Measurements from ENCODE around the gene ISM2. TPM values are rescaled to one million over a fixed set of nuclear protein-coding genes. Genes with fewer than 3 reads are reported as not detected.

The ISM2 gene
- total RNA-seq, 1 donor from 2014 or later, result not detected

GRCh38 chr14:77469067-77469505, 29.5 kb downstream of the ISM2 start:
- no peak for DNase-seq (ENCODE audit: low read depth, low spot score)

- no peak for DNase-seq (ENCODE audit: low read depth, low spot score)
These were observed 30.8 kb downstream of the ISM2 start for GRCh38 chr14:77467801-77468200.

GRCh38 chr14:77459072-77459723, 39.4 kb downstream of the ISM2 start:
- DNase-seq (ENCODE audit: low read depth, low spot score), result peak; percentile 55

GRCh38 chr14:77458249-77458950, 40.2 kb downstream of the ISM2 start:
- no peak for DNase-seq (ENCODE audit: low read depth, low spot score)

- peak; percentile 99 for DNase-seq (ENCODE audit: low read depth, low spot score)
These were observed 40.9 kb downstream of the ISM2 start, which contains the start of the genes AHSA1 and VIPAS39 for GRCh38 chr14:77457522-77458248. Gene AHSA1 (plus strand): TSS chr14:77458093. CDS start chr14:77458190, 97 bp downstream. Gene VIPAS39 (minus strand): TSS chr14:77457601. CDS start chr14:77454102, 3,499 bp downstream.

- DNase-seq (ENCODE audit: low read depth, low spot score), result no peak
These were observed 41.5 kb downstream of the ISM2 start for GRCh38 chr14:77457115-77457521.

- no peak for DNase-seq (ENCODE audit: low read depth, low spot score)
These were observed 42.5 kb downstream of the ISM2 start for GRCh38 chr14:77455966-77456640.

GRCh38 chr14:77442196-77442595, 56.4 kb downstream of the ISM2 start:
- no peak for DNase-seq (ENCODE audit: low read depth, low spot score)

GRCh38 chr14:77439861-77440260, 58.8 kb downstream of the ISM2 start:
- no peak for DNase-seq (ENCODE audit: low read depth, low spot score)

GRCh38 chr14:77438596-77438995, 60.0 kb downstream of the ISM2 start:
- no peak for DNase-seq (ENCODE audit: low read depth, low spot score)

GRCh38 chr14:77436042-77436441, 62.6 kb downstream of the ISM2 start:
- DNase-seq (ENCODE audit: low read depth, low spot score), result no peak

GRCh38 chr14:77426396-77426795, 72.2 kb downstream of the ISM2 start:
- DNase-seq (ENCODE audit: low read depth, low spot score), result no peak

- DNase-seq (ENCODE audit: low read depth, low spot score), result no peak
These were observed 73.8 kb downstream of the ISM2 start for GRCh38 chr14:77424862-77425261.

Other genes with a start within 250 kb of the ISM2 start
- gene NGB, start 227.6 kb downstream of the ISM2 start, total RNA-seq, result not detected in 2 replicates
- gene POMT2, start 177.9 kb downstream of the ISM2 start, total RNA-seq, result 8.6 and 14.4 TPM in 2 replicates
- gene GSTZ1, start 177.8 kb downstream of the ISM2 start, total RNA-seq, result 6.9 and 20.4 TPM in 2 replicates
- 13.3 and 18.8 TPM in 2 replicates for gene TMED8, start 121.7 kb downstream of the ISM2 start, total RNA-seq
- gene SAMD15, start 121.4 kb downstream of the ISM2 start, total RNA-seq, result 1.8 TPM in 2 replicates
- gene NOXRED1, start 75.3 kb downstream of the ISM2 start, total RNA-seq, result 0.07 and 0.13 TPM in 2 replicates
- 30.9 and 33.6 TPM in 2 replicates for gene VIPAS39, start 41.2 kb downstream of the ISM2 start, total RNA-seq
- 102 and 208 TPM in 2 replicates for gene AHSA1, start 40.7 kb downstream of the ISM2 start, total RNA-seq
- 48.1 and 54.5 TPM in 2 replicates for gene SPTLC2, start 117.8 kb upstream of the ISM2 start, total RNA-seq
- 10.2 and 12.7 TPM in 2 replicates for gene ALKBH1, start 209.2 kb upstream of the ISM2 start, total RNA-seq
- 260 and 313 TPM in 2 replicates for gene SLIRP, start 209.3 kb upstream of the ISM2 start, total RNA-seq